H1 (cell line): Measurements from ENCODE around the gene CBX2. TPM values are rescaled to one million over a fixed set of nuclear protein-coding genes. Genes with fewer than 3 reads are reported as not detected.

Source experiments
- BRCA1 ChIP-seq: IDR thresholded peaks from 2 replicates; pipeline ENCODE4 v1.6.1; 2012; ENCODE audit warnings: low read depth, low read length, improper control_type of control experiment
- CBX5 ChIP-seq: fragments of 300-800, 300-1000 bp; sonication (generic); IDR thresholded peaks from 2 replicates; pipeline ENCODE4 v1.7.1; 2016; ENCODE audit warnings: antibody characterized with exemption, low read length, low read depth
- CTCF ChIP-seq, 3 experiments: IDR thresholded peaks; 1 replicate in 2 of 3; 2 replicates in 1 of 3; pipeline versions ENCODE4 v1.5.1 to v1.6.1; 2011; ENCODE audit warnings: low read length in 3 of 3, mild to moderate bottlenecking in 3 of 3, inconsistent platforms in 2 of 3, low read depth in 1 of 3, moderate library complexity in 1 of 3; ENCODE audit not compliant: insufficient read depth in 1 of 3; ENCODE audit errors: control extremely low read depth in 1 of 3
- KDM1A ChIP-seq: fragments of 200-600, 300-600 bp; sonication (generic); IDR thresholded peaks from 2 replicates; pipeline ENCODE4 v1.7.1; 2016; ENCODE audit warnings: mild to moderate bottlenecking, low read length, borderline replicate concordance
- SIRT6 ChIP-seq: IDR thresholded peaks from one replicate; pipeline ENCODE4 v1.7.1; 2012; ENCODE audit warnings: low read length, inconsistent platforms
- SIX5 ChIP-seq: IDR thresholded peaks from 2 replicates; pipeline ENCODE4 v1.6.1; 2011; ENCODE audit warnings: mild to moderate bottlenecking, low read depth, low read length
- USF2 ChIP-seq: IDR thresholded peaks from 2 replicates; pipeline ENCODE4 v1.6.1; 2011; ENCODE audit warnings: low read length, improper control_type of control experiment
- YY1 ChIP-seq: IDR thresholded peaks from 2 replicates; pipeline ENCODE4 v1.6.1; 2011; ENCODE audit warnings: low read depth, mild to moderate bottlenecking, low read length
- polyA plus RNA-seq, 7 experiments: library from polyadenylated mRNA; depleted of rRNA in 3 of 7; stranded (reverse) in 5 of 7; unstranded in 2 of 7; fragments of >200 nt in 5 of 7; fragments of 200-250 nt in 2 of 7; gene quantifications; 1 replicate in 5 of 7; 2 replicates in 1 of 7; 4 replicates in 1 of 7; pipeline versions ENCODE4 v1.2.1 to v1.2.3, GENCODE V29; 2011 to 2013; ENCODE audit warnings: missing spikeins in 2 of 7, mixed read lengths in 2 of 7
- total RNA-seq: library from RNA; stranded (reverse); fragmentation: NEBNext Ultra II Directional; extraction: Animal tissue kit (Norgen Biotek cat#: 25700); gene quantifications from 2 replicates; pipeline ENCODE4 v1.2.1, GENCODE V29; 2021

CBX2 gene
- total and polyA plus RNA-seq, 2 of the 8 experiments (the other 6 are each of a cell fraction or from before 2014, with no cell fraction given): 64.3 to 83.9 TPM

DNA sequence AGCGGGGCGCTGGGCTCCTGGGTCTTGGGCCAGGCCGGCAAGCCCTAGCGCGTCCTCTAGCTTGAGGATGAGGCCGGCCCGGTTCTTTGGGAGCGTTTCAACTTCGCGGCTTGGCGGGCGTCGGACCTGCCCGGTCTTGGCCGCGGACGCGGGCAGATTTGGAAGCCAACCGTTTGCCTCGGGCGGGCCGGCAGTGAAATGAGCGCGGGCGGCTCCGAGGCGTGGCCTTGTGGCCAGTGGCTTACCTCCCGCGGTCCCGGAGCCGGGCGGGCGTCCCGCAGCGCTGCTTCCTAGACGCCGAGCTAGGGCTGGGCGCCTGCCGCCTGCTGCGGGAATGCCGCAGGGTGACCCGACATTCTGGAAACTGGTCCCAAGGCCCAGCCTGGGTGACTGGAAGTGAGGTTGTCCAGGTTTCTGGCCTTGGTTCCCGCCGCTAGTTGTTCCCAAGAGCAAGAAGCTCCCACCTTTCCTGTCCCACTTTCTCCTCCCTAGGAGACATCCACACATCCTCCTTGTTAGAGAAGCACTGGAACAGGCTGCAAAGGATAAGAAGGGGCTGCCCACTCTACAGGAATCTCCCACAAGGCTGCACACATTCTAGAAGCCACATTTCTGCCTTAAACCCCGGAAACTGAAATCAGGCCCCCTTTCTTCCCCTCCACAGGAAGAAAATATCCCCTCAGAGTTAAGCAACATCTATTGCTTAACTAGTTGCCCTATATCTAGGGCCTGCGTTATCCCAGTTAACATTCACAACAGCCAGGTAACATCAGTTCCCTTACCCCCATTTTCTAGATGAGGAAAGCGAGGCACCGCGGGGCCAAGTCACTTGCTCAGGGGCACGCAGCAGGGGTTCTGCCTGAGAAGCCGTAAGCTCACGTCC is 23.4 kb downstream of the CBX2 start (continued):
- TF ChIP-seq CBX5: no peak
- no peak for TF ChIP-seq BRCA1
- no peak for TF ChIP-seq YY1
- peak; percentile 57 for TF ChIP-seq KDM1A
- TF ChIP-seq SIRT6: no peak
- TF ChIP-seq CTCF (IDR thresholded peaks at IDR 0.05; ENCODE audit: control extremely low read depth in 1 of 3, insufficient read depth in 1 of 3, low read depth in 1 of 3, low read length in 3 of 3): peak in 1 of 3 experiments; percentile 11; a peak in 1 of 4 replicates
- TF ChIP-seq USF2: no peak
- TF ChIP-seq SIX5: no peak
